GM19452 (cell line): ENCODE data around the gene CDV3.
A peak's percentile ranks its signal among the peaks of the same experiment; 100 is the strongest.

Experiments
- ATAC-seq: cut with Tn5 transposase; IDR thresholded peaks from one replicate; pipeline ENCODE4 v1.9.1; 2021; ENCODE audit not compliant: unreplicated experiment

Gene CDV3

DNA sequence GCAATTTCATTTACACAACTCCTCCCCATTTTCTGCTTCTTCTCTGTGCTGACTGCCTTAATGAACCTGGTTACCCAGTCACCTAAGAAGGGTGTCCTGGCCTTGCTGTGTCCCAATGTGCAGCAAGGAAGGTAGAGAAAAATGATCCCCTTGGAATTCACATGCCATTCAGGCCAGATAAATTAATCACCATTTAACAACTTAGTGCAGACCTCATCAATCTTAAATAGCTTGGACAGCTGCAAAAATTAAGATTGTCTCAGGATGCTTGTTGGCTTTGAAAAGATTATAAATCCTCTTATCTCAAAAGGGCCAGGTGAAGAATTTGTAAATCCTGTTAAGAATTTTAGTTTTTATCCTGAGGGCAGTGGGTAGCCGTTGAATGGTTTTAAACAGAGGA, 9.7 kb upstream of the CDV3 start:
- no peak for ATAC-seq

DNA sequence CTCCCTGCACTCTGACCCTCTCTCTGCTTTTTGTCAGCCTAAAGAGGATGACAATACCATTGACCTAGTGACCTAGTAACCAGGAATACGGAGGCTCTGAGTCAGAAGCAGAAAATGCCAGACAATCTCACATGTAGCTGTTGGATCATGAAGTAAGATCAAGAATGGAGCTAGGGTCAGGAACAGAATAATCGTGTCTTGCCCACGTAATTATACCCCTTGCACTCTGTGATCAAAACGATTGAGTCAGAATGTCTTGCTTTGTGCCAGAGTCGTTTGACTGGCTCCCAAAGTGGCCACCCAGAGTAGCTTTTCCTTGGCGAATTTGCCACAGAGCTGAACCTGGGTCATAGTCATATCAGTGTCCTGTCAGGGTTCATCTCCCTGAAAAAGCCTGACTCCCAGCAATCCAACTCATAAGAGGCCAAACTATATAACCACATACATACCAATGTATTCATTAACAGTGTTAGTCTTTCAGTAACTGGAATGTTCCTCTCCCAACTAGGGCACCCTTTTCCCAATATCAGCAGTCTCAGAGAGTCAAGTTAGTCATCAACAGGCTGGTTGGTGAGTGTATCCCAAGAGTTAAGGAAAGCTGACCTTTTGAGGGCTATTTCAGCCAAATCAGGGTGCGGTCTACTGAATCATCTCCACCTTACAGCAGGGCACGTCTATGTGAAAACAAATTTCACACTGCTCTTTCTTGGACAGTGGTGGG, 5.0 kb upstream of the CDV3 start:
- no peak for ATAC-seq

DNA sequence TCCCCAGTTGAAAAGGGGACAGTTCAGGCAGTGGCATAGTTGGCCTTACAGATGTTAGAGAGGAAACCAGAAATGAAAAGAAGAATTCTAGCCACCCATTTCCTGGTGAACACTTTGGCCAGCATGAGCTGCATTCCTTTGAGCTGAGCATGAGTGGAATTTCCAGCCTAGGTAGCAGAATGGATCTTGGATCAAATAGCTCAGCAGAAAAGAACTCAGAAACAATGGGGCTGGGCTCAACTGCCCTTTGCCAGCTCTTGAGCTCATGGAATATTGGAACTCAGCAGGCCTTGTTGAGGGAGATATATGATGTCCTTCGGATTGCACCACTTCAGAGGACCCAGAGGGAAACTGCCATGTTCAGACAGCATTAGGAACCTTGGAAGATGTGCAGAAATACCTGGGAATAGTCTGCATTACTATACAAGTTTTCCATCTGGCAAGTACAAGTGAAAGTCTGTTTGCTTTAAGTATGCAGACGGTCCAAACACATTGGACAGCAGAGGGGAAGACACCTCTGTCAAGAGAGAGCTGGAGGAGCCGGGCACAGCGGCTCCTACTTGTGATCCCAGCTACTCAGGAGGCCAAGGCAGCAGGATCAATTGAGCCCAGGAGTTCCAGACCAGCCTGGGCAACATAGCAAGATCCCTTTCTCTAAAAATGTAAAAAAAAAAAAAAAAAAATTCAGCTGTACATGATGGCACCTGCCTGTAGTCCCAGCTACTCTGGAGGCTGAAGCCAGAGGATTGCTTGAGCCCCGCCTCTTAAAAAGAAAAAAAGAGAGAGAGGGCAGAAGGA, 3.1 kb upstream of the CDV3 start:
- ATAC-seq: no peak

DNA sequence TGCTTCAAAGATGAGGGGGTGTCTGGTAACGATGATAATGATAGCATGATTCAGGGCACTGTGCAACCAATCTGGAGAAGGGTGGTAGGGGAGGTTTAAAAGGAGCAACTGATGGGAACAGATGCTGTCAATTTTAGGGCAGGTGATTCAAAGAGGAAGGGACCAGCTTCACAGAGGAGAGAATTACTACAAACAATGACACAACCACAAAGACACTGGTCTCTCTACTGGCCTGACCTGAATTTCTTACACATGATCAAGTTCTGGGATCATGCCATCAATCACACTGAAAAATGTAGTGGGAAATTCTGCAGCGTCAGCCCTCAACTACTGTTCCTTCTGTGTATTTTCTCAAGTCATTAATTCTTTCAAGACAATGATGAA, 2.6 kb upstream of the CDV3 start:
- no peak for ATAC-seq

DNA sequence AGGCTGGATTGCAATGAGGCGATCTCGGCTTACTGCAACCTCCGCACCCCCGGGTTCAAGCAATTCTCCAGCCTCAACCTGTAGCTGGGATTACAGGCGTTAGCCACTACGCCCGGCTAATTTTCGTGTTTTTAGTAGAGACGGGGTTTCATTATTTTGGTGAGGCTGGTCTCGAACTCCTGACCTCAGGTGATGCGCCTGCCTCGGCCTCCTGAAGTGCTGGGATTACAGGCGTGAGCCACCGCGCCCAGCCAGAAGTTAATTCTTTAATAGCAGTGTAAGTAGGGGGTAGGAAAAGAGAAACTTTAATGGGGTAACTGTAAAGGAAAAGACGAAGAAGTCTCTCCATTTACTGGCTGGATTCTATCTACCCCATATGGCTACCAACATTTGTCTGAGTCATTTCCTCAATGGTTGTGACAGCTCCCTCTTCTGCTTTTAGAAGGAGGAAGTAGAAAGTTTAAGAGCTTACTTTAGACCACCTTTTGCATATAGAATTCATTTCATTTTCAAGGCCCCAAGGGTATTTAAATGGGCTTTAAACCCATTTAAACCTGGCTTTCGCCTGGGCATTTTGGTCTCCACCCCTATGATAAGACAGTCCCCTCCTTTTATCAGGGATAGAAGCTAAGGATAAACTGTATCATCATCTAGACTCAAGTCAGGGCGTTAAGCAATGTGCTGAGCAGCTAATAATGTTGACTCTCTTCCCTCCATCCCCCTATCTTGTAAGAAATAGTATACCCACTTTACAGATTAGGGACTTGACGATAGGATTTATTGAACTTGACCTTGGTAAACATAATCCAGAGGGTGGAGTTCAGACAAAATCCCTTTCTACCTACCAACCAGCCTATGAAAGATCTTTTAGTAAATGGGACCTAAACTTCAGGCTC, 1.1 kb upstream of the CDV3 start:
- no peak for ATAC-seq

DNA sequence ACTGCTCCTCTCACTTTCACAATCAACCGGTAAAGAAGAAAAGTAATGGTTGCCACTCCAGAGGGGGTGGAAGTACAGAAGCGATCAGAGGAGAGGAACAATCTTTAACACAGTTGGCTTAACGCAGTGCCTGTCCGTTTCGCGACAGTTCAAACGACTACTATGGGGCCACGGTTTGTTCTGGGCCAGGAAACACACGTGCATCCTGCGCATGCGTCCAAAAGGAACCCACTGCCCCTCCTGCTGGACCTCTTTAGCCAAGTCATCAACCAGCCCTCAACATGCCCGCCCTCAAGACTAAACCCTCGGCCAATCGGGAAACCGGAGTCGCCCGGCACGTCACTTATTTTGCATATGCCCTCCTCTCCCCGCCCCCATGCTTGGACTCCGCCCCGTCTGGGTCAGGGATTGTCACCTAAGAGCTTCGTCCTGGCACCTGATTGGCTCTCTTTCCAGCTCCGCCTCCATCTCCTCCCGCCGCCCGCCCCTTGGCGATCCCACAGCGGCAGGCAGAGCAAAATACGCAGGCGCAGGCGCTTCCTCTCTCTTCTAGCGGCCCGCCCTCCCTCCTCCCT, 345 bp upstream of the CDV3 start:
- ATAC-seq: peak; percentile 58

DNA sequence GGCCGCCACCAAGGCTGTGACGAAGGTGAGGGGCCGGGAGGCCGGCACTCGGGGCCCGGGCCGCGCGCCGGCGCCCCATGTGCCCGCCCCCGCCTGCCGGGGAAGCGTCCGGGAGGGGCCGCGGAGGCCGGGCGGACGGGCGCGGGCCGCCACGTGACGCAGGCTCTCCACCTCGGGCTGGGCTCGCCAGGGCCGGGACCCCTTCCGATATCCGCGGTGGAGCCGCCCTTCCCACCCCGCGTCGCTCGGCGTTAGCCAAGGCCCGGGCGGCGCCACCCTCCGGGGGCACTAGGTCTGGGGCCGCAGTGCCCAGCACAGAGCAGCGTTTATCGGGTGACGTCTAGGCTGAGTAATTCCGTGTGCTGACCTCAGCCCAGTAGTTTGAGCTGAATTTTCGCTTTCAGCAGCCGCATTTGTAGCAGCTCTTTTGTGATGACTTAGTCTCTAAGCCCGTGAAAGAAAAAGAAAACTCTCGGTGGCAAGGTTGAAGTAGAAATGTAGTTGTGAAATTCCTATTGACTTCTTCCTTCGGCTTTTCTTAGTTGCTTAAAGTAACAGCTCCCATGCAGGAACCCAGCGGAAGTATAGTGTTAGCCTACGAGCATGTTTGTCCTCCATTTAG, 885 bp downstream of the CDV3 start:
- peak; percentile 37 for ATAC-seq

DNA sequence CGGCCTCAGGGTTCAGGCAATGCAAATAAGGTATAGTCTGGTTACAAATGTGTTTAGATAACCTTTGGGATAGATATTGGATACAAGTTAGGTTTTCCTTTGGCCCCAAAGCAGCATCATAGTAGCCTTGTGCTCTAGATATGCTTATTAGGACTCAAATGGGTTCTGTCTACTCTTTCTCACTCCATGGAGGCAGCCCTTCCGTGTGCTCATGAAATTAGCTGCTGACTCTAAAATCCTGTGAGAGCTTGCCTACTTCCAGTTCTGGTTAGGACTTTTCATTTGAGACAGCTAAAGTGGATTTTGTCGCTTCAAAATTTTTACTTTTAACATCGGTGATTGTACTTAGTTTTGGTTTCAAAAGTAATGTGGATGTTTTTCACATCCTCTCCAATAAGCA, 1.6 kb downstream of the CDV3 start:
- ATAC-seq: no peak

DNA sequence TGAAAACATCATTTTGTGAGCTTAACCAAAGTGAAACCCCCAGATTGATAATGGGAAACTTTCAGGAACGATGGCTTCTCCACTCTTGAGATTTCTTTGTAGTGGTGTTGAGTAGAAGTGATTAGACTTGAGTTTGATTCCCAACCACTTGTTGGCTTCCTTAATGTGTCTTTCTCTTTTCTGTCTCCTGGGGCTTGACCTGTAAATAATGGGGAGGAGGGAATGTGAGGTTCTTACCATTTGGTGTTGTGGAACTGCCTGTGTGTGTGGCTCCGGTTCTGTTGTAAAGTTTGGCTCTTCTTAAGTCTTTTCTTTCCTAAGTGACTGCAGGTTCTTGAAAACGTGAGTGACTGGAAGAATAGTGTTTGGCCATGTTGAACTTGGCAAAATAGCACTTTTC, 2.7 kb downstream of the CDV3 start:
- no peak for ATAC-seq

DNA sequence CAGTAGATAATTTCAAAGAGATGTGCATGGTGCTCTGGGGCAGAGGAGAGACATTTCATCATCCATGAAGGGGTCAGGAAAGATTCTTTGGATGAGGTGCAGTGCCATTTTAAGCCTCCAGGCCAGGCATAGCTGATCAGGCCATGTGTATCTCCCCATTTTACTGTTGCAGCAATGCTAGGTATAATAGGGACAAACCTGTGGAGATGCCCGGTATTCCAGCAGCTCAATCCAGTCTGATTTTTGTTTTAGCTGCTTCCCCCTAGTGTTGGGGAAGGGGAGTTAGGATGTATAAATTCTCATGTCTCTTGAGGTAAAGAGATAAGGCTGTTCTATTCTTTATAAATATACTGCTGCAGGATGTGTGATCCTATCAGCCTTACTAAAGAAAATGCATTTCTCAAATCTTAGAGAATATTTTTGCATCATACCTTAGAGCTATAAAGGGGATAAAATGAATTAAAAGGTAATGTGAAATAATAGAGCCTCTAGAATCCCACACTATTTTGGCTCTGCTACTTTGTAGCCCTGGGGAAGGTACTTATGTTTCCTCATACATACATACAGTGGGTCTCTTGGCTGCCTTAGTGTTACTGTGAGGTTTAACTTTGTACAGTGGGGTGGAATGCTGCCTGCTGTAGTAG, 5.2 kb downstream of the CDV3 start:
- no peak for ATAC-seq

DNA sequence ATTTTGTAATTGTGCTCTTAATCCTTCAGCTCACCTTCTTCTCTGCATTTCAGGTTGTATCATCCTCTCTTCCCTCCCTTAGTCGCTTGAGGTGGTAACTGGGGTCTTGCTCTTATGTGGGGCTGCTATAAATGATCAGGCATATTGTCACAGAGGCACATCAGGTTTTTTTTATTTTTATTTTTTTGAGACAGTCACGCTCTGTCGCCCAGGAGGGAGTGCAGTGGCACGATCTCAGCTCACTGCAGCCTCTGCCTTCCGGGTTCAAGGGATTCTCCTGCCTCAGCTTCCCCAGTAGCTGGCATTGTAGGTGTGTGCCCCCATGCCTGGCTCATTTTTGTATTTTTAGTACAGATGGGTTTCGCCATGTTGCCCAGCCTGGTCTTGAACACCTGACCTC, 9.9 kb downstream of the CDV3 start:
- no peak for ATAC-seq

DNA sequence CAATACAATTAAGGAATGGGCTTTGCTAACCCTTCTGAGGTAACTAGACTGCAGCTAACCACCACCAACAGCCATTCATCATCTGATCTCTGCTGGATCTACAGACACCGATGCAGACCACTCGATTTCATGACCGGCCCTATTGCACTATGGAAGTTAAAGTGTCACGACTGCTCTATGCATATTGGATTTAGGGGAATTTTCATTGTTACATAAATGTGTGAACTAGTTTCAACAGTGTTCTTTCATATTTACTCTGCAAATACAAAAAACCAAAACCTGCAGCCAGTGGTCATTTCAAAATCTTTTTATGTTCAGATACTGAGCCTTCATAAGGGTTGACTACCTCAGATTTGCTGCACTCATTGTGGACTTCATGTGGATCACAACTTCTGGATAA, 14.5 kb downstream of the CDV3 start:
- no peak for ATAC-seq

DNA sequence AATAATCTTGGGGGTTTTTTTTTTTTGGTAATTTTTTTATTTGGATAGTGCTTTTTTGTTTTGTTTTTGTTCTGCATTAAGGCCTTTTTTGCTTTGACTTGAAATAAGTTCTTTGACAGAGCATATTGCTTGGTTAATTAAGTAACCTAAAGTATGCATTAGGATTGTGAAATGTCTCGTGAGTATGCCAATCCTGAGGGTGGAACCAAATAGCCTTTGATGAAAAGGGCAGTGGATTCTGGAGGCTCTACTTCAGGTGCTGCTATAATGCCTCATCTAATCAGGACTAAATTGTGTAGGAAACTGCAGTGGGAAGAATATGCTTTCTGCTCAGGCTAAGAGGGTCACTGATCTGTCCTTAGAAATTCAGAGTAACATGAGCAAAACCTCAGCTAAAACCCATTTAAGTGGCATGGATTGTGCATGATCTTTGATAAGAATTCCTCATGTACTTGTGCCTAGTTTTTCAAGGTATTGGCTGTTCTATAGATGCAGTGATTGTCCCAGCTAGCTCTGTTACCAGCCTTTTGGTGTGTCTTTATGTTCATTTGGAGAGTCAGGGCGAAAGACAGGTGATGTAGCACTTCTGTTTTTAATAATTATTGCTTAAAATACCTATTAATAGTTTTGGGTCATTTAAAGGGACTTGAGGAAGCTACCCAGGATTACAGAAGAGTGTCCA, 15.4 kb downstream of the CDV3 start:
- no peak for ATAC-seq

DNA sequence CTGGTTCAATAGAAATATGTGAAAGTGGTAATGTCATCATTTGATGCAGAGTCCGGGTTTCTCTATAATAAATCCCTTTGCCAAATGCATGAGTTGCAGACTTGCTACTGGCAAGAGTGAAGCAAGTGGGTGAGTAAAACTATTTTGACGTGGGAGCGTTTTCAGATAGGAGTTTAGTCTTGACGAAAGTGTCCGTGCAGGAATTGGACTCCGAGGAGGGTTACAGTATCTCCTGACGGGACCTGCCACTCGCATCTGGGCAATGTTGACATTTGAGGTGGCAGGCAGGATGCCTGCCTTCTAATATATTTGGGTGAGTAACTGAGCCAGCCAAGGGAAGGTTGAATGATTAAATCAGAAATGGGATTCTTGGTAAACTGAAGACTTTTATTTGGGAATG, 16.0 kb downstream of the CDV3 start:
- ATAC-seq: no peak

DNA sequence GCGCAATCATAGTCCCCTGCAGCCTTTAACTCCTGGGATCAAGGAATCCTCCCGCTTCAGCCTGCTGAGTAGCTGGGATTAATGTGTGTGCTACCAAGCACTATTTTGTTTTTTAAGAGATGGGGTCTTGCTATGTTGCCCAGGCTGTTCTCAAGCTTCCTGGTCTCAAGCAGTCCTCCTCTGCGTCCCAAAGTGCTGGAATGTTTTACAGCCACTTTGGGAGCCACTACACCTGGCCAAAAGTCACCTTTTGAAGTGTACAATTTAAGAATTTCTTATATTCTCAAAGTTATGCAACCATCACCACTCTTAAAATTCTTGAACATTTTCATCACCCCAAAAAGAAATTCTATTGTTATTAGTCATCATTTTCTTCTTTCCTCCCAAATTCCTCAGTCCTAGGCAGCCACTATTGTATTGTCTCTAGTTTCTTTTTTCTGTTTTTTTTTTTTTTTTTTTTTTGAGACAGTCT, 17.8 kb downstream of the CDV3 start:
- no peak for ATAC-seq

DNA sequence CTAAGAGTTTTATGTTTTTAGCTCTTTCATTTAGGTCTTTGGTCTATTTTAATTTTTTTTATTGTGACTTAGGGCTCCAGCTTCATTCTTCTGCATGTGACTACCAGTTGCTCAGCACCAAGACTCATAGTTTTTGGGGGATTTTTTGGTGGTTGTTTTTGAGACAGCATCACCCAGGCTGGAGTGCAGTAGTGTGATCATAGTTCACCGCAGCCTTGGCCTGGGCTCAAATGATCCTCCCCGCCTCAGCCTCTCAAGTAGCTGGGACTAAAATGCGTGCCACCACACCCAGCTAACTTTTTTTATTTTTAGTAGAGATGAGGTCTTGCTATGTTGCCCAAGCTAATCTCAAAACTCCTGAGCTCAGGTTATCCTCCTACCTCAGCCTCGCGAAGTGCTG, 19.4 kb downstream of the CDV3 start:
- no peak for ATAC-seq

DNA sequence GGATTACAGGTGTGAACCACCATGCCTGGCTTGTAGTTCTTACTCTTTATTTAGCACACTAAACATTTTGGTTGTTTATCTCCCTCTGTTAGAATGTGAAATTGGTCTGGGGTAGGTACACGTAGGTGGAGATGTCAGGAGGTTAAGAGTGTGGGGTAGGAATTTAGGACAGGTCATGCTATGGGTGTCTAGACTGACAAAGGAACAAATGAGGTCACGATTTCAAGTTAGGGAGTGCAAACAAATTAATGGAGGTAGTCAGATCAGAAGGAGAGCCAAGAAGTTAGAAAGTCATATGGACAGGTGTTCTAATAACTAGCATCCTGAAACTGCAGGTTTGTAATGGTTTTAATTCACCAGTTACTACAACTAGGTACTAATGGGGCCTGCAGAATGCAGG, 19.8 kb downstream of the CDV3 start:
- no peak for ATAC-seq

DNA sequence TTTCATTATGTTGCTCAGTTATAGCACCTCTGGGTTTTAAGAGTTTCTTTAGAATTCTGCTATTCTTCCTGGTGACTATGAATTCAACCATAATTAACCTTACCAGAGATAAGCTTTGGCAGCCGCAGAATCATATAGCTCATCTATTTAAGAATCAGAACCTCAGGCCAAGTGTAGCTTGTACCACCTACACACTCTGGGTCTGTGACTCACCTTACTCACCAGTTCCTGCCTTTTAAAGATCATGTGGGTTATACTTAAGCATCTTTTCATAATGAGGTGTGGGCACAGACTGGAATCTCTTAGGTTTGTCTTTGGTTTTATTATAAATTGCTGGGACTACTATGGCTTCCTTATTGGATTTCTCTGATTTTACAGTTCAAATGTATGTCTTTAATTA, 21.9 kb downstream of the CDV3 start:
- no peak for ATAC-seq

DNA sequence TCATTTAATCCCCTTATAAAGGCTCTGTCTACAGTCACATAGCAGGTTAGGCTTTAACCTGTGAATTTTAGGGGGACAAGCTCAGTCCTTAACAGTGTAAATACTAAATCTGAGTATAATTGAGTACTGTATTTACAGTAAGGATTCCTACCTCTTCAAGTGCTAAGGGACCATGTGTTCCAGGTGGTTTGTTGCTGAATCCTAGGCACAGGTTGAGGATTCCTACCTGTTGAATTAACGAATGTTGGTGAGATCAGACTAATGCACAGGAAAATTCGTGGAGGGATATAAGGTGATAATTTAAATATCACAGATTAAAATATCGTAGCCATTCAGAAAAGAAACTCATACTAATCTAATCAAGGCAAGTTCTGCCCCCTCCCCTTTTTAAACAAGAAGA, 24.9 kb downstream of the CDV3 start:
- no peak for ATAC-seq

DNA sequence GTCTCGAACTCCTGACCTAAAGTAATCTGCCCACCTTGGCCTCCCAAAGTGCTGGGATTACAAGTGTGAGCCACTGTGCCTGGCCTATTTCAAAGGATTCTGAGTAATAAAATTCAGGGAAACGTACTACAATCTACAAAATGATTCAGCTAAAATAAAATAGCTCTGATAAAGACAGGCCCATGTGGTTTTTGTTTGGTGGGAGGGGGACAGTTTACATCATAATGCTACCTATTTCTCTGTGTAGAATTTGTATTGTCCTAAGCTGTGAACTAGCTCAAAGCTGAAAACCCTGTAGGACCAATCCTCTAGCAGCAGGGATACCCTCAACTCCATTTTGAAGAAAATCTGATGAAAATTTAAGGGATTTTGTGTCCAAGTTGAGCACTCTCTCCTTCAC, 25.8 kb downstream of the CDV3 start:
- ATAC-seq: no peak
